ENCODE data around the gene KRABD2.
"Not testable (repeated sequence)": the region's sequence is repeated elsewhere in the genome, so short reads cannot be mapped to it uniquely, and the experiment has no call there.

KRABD2 gene

DNA sequence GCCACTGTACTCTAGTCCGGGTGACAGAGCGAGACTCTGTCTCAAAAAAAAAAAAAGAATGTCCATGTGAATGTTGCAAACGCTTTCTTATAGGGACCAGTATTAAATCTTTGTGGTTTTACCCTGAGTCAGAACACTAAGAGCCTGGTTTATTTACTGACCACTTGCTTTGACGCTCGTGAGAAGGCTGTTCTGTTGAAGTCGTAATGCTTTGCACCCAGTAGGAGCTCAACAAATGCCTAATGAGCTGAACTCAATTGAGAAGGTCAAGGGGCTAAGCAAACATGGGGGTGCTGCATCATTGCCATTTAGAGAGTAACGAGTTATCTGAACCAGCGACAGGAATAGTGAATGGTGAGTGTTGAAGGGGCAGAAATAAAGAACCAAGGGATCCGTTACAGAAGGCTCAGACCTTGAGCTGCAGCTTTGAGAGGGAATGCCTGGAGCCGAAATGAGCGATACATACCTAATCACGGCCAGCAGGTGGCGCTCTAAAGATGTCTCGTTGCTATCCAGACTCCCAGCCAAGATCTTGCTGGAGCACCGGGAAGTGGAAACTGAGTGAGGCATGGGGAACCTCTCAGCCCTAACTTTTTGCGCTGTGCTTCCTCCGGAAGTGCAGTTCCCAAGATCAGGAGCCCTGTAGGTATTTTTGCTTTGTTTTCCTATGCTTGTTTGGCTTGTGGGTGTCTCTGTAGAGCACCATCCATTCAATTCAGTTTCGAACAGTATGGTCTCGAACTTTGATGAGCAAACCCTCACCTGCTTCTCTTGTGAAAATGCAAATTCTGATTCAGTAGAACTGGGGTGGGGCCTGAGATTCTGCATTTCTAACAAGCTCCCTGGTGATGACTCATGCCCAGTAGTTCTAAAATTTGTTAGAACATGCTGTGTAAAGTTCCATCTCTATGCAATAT is 33.7 kb upstream of the KRABD2 start:
- Histone ChIP-seq H3K27me3 (replicated peaks; ENCODE audit: control insufficient read depth, insufficient read depth, low read length) (no peaks in the 10 kb centered on the region), H3K4me3 (ENCODE audit: low read length) (no peak overlapping the region), H3K36me3 (ENCODE audit: control insufficient read depth, insufficient read depth, low read length, severe bottlenecking) (no peaks in the 10 kb centered on the region), H3K9ac (ENCODE audit: low read length) (no peak overlapping the region), H3K4me1 (ENCODE audit: control insufficient read depth, insufficient read depth, low read length) (peaks cover 3% of the 10 kb centered on the region), H3K9me3 (ENCODE audit: control insufficient read depth, low read length) (no peaks in the 10 kb centered on the region)
- DNase-seq (ENCODE audit: low read depth): peak; percentile 97

DNA sequence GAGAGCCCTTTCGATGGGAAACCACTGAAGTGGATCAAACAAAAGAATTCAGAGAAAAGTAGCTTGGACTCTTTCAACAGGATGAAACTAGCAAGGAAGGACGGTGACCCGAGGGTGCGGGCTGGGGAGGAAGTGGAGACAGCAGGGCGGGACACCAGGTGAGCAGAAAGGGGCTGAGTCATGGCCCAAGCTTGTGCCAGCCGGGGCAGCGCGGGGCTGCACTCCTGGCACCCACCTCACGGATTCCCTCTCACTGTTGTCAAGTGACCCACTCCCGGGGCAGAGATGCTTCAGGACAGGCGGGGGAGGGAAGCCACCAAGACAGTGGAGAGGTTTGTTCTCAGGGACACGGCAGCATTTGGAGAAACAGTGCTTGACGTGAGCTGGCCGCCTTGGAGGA is 31.9 kb upstream of the KRABD2 start:
- Histone ChIP-seq H3K9me3 (ENCODE audit: control insufficient read depth, low read length) (no peaks in the 10 kb centered on the region), H3K36me3 (ENCODE audit: control insufficient read depth, insufficient read depth, low read length, severe bottlenecking) (no peaks in the 10 kb centered on the region), H3K4me3 (ENCODE audit: low read length) (no peak overlapping the region), H3K9ac (ENCODE audit: low read length) (no peak overlapping the region), H3K27me3 (replicated peaks; ENCODE audit: control insufficient read depth, insufficient read depth, low read length) (no peaks in the 10 kb centered on the region), H3K4me1 (ENCODE audit: control insufficient read depth, insufficient read depth, low read length) (peaks cover 3% of the 10 kb centered on the region)
- DNase-seq (ENCODE audit: low read depth): no peak

DNA sequence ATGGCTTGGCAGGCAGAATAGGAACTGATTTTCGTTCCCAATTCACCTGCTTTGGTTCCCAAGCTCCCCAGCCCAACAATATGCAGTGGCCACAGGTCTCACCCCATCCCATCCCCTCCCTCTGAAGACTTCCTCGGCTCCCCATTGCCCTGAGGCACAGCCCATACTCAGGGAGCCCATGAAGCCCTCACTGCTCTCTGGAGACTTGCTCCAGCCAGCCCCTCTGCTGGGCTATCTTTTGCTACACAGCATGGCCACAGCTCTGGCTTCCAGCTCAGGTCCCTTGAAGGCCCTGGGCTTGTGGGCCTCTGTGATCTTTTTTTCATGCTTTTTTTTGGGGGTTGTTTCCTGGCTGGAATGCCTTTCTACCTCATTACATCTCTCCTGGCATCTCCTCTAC is 29.7 kb upstream of the KRABD2 start:
- H3K4me3 ChIP-seq (ENCODE audit: low read length): no peak overlapping the region
- no peaks in the 10 kb centered on the region for H3K4me1 ChIP-seq (ENCODE audit: control insufficient read depth, insufficient read depth, low read length)
- H3K27me3 ChIP-seq (replicated peaks; ENCODE audit: control insufficient read depth, insufficient read depth, low read length): peaks cover 5% of the 10 kb centered on the region
- no peak for DNase-seq (ENCODE audit: low read depth)
- no peaks in the 10 kb centered on the region for H3K36me3 ChIP-seq (ENCODE audit: control insufficient read depth, insufficient read depth, low read length, severe bottlenecking)
- no peak overlapping the region for H3K9ac ChIP-seq (ENCODE audit: low read length)
- no peaks in the 10 kb centered on the region for H3K9me3 ChIP-seq (ENCODE audit: control insufficient read depth, low read length)

DNA sequence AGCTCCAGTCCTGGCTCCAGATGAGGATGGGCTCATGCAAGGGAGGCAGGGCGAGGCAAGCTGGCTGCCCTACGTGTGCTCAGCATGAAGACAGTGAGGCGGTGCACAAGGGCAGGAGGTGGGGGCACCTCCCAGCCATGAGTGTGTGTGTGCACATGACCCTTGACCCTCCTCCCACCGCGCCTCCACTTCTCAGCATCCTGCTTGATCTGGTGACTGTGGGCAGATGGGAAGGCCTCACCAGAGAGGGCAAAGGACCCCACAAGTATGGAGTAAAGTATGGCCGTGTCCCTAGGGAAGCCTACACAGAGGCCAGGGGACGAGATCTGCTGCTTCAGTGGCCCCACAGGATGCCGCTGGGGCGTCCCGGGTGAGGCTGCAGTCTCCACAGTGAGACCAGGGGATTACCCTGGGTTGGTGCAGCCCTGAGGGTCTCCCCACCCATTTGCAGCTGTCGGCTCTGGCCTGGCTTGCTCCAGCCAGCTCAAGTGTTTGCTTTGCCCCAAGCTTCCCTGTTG is 29.1 kb upstream of the KRABD2 start:
- Histone ChIP-seq H3K4me3 (ENCODE audit: low read length) (no peak overlapping the region), H3K27me3 (replicated peaks; ENCODE audit: control insufficient read depth, insufficient read depth, low read length) (peaks cover 11% of the 10 kb centered on the region), H3K9ac (ENCODE audit: low read length) (no peak overlapping the region), H3K9me3 (ENCODE audit: control insufficient read depth, low read length) (no peaks in the 10 kb centered on the region), H3K36me3 (ENCODE audit: control insufficient read depth, insufficient read depth, low read length, severe bottlenecking) (no peaks in the 10 kb centered on the region), H3K4me1 (ENCODE audit: control insufficient read depth, insufficient read depth, low read length) (no peaks in the 10 kb centered on the region)
- no peak for DNase-seq (ENCODE audit: low read depth)

DNA sequence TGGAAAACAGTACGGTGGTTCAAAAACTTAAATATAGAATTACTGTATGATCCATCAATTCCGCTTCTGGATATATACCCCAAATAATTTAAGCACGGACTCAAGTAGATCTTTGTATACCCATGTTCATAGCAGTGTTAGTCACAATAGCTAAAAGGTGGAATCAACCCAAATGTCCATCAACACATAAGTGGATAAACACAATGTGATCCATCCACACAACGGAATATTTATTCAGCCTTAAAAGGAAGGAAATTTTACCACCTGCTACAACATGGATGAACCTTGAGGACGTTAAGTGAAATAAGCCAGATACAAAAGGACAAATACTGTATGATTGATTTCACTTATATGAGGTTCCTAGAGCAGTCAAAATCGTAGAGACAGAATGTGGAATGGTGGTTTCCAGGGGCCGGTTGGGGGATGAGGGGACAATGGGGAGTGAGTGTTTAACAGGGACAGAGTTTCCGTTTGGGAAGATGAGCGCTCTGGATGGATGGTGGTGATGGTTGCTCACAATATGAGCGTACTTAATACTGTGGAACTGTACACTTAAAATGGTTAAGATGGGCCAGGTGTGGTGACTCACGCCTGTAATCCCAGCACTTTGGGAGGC is 26.5 kb upstream of the KRABD2 start:
- Histone ChIP-seq H3K4me1 (ENCODE audit: control insufficient read depth, insufficient read depth, low read length) (no peaks in the 10 kb centered on the region), H3K27me3 (replicated peaks; ENCODE audit: control insufficient read depth, insufficient read depth, low read length) (peaks cover 21% of the 10 kb centered on the region), H3K4me3 (ENCODE audit: low read length) (no peak overlapping the region), H3K36me3 (ENCODE audit: control insufficient read depth, insufficient read depth, low read length, severe bottlenecking) (no peaks in the 10 kb centered on the region), H3K9ac (ENCODE audit: low read length) (no peak overlapping the region), H3K9me3 (ENCODE audit: control insufficient read depth, low read length) (no peaks in the 10 kb centered on the region)
- DNase-seq (ENCODE audit: low read depth): no peak

DNA sequence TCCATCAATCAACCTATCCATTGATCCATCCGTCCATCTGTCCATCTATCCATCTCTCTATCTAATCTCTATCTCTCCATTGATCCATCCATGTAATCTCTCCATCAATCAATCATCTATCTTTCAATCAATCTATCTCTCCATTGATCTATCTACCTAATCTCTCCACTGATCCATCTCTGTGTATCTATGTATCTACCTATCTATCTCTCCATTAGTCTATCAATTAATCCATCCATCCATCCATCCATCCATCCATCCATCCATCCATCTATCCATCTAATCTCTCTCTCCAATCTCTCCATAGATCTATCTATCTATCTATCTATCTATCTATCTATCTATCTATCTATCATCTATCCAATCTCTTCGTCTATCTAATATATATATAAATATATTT is 24.6 kb upstream of the KRABD2 start:
- H3K4me3 ChIP-seq (ENCODE audit: low read length): no peak overlapping the region
- DNase-seq (ENCODE audit: low read depth): no peak
- no peaks in the 10 kb centered on the region for H3K4me1 ChIP-seq (ENCODE audit: control insufficient read depth, insufficient read depth, low read length)
- H3K27me3 ChIP-seq (replicated peaks; ENCODE audit: control insufficient read depth, insufficient read depth, low read length): peaks cover 38% of the 10 kb centered on the region
- no peak overlapping the region for H3K9ac ChIP-seq (ENCODE audit: low read length)
- no peaks in the 10 kb centered on the region for H3K36me3 ChIP-seq (ENCODE audit: control insufficient read depth, insufficient read depth, low read length, severe bottlenecking)
- no peaks in the 10 kb centered on the region for H3K9me3 ChIP-seq (ENCODE audit: control insufficient read depth, low read length)

DNA sequence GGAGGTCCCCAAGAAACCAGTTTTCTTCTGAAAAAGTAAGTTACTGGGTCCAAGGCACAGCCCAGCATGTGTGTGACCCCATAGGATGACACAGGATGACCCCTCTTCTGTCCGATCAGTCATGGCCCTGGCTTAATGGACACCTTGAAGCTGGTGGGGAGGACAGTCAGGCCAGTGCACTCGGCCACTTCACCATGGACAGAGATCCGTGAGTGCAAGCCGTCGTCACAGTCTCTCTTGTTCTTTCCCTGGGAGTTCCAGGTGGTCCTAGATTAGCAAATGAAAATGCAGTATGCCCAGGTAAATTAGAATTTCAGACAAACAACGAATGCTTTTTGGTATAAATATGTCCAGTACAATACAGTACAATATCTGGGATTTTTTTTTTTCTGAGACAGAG is 22.5 kb upstream of the KRABD2 start:
- no peak for DNase-seq (ENCODE audit: low read depth)
- Histone ChIP-seq H3K9me3 (ENCODE audit: control insufficient read depth, low read length) (no peaks in the 10 kb centered on the region), H3K9ac (ENCODE audit: low read length) (no peak overlapping the region), H3K36me3 (ENCODE audit: control insufficient read depth, insufficient read depth, low read length, severe bottlenecking) (no peaks in the 10 kb centered on the region), H3K4me3 (ENCODE audit: low read length) (no peak overlapping the region), H3K27me3 (replicated peaks; ENCODE audit: control insufficient read depth, insufficient read depth, low read length) (peaks cover 55% of the 10 kb centered on the region), H3K4me1 (ENCODE audit: control insufficient read depth, insufficient read depth, low read length) (no peaks in the 10 kb centered on the region)

DNA sequence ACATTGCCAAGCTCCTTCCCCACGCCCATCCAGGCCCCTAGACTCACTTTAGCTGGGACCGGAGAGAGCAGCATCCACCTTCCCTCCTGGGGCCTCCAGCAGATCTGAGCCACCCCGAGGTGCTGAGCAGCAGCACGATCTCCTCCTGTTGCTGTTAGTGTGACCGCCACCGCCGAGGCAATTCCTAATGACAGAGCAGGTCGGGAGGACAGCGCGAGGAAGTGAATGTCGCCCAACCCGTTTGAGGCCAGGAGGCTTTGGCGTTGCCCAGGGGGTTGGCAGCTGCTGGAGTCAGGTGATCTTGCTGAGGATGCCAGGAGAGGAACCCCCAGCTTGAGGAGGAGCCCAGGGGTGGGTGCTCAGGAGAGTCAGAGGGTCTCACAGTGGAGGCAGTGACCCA is 21.1 kb upstream of the KRABD2 start, which contains the start of gene RNF222:
Gene RNF222 (minus strand): TSS at position 192 of the 400 bp plus-strand sequence. CDS start 4,366 bp downstream, outside the sequence.
- Histone ChIP-seq H3K4me1 (ENCODE audit: control insufficient read depth, insufficient read depth, low read length) (no peaks in the 10 kb centered on the region), H3K36me3 (ENCODE audit: control insufficient read depth, insufficient read depth, low read length, severe bottlenecking) (no peaks in the 10 kb centered on the region), H3K4me3 (ENCODE audit: low read length) (no peak within 1 kb of the TSS), H3K27me3 (replicated peaks; ENCODE audit: control insufficient read depth, insufficient read depth, low read length) (peaks cover 58% of the 10 kb centered on the region), H3K9me3 (ENCODE audit: control insufficient read depth, low read length) (no peaks in the 10 kb centered on the region), H3K9ac (ENCODE audit: low read length) (no peak within 1 kb of the TSS)
- no peak for DNase-seq (ENCODE audit: low read depth)

DNA sequence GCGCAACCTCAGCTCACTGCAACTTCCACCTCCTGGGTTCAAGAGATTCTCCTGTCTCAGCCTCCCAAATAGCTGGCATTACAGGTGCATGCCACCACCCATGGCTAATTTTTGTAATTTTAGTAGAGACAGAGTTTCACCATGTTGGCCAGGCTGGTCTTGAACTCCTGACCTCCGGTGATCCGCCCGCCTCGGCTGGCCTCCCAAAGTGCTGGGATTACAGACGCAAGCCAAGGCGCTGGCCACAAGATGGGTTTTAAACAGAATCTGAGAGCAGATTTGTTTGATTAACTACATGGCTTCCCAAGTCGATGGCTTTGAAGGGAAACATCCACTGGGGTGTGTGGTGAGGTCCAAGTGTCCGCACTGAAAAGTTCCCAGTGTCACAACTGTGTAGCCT is 18.0 kb upstream of the KRABD2 start:
- H3K4me3 ChIP-seq (ENCODE audit: low read length); H3K9ac ChIP-seq (ENCODE audit: low read length); H3K9me3 ChIP-seq (ENCODE audit: control insufficient read depth, low read length); DNase-seq (ENCODE audit: low read depth); H3K36me3 ChIP-seq (ENCODE audit: control insufficient read depth, insufficient read depth, low read length, severe bottlenecking); H3K4me1 ChIP-seq (ENCODE audit: control insufficient read depth, insufficient read depth, low read length): not testable (repeated sequence)
- H3K27me3 ChIP-seq (replicated peaks; ENCODE audit: control insufficient read depth, insufficient read depth, low read length): peaks cover 44% of the 10 kb centered on the region

DNA sequence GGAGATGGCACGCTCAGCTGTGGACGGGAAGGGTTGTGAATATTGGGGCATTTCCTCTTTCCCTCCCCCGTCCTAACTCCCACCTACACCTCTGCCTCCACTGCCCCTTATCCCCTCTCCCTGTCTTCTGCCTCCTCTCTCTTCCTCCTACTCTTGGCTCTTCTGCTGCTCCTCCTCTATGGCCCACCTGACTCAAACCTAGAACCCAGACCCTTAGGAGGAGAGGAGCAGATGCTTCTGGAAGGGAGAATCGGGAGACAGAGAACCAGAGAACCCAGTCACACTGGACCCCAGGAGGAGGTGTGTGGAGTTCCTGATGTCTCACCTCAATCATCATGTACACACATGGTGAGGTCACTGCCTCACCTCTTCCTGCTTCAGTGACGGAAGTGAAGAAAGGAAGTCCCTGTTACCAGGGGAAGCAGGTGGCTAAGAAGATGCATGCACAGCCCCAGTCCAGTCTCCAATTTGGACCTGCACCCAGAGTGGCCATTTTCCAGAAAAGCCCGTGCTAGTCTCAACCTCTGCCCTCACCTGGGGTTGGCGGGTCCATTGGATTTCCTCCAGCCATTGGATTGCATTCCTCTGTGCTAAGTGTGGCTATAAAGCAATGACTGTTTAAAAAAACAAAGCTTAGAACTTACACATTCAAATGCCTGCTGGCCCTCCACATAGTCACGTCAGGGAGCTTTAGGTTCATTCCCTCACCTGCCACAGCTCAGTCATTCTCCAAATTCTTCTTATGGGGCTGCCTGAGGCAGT is 17.1 kb upstream of the KRABD2 start:
- Histone ChIP-seq H3K27me3 (replicated peaks; ENCODE audit: control insufficient read depth, insufficient read depth, low read length) (peaks cover 43% of the 10 kb centered on the region), H3K4me3 (ENCODE audit: low read length) (no peak overlapping the region), H3K9me3 (ENCODE audit: control insufficient read depth, low read length) (no peaks in the 10 kb centered on the region), H3K4me1 (ENCODE audit: control insufficient read depth, insufficient read depth, low read length) (peaks cover 6% of the 10 kb centered on the region), H3K9ac (ENCODE audit: low read length) (no peak overlapping the region), H3K36me3 (ENCODE audit: control insufficient read depth, insufficient read depth, low read length, severe bottlenecking) (no peaks in the 10 kb centered on the region)
- DNase-seq (ENCODE audit: low read depth): no peak
